SH-SY5Y (cell line): ENCODE measurements around the gene C12orf57.

Experiments used
- GATA2 ChIP-seq: IDR thresholded peaks from 2 replicates; pipeline ENCODE4 v1.6.1; 2011; ENCODE audit warnings: mild to moderate bottlenecking, low read depth, low read length
- GATA3 ChIP-seq: IDR thresholded peaks from 2 replicates; pipeline ENCODE4 v1.6.1; 2011; ENCODE audit warnings: low read depth, mild to moderate bottlenecking, low read length, moderate library complexity

DNA sequence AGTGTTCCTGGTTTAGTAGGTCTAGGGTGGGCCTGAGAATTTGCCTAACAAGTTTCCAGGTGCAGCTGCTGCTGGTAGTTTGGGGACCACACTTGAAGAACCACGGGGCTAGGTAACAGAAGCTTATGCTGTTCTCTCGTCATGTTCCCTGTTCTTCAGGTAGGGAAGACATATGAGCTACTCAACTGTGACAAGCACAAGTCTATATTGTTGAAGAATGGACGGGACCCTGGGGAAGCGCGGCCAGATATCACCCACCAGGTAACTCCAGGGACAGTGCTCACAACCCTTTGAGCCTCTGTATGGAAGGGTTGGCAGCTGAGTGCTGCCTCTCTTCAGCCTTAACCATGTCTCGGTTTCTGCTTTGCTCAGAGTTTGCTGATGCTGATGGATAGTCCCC lies 30.4 kb downstream of the C12orf57 start:
- no peak for TF ChIP-seq GATA2
- TF ChIP-seq GATA3 = no peak
